K562 (cell line): ENCODE results near the gene PRKCE. TPM values are rescaled to one million over a fixed set of nuclear protein-coding genes. Genes with fewer than 3 reads are reported as not detected.

Experiments used
- ATAC-seq: fragments of 200-7000 bp; cut with Tn5 transposase; 3 replicates; pipeline ENCODE4 v1.9.1; 2020; ENCODE audit warnings: moderate library complexity
- BruUV-seq: library from RNA; stranded (reverse); fragments of 400-500 nt; replicated peaks from 2 replicates; lab custom pipeline; 2021; lab: Mats Ljungman, UMichigan
- CTCF ChIA-PET: fragments of 300-600 bp; formaldehyde crosslinking; extraction: SDS; loops from one replicate; lab custom pipeline; 2021; ENCODE audit warnings: low intra/inter-chr PET ratio; lab: Yijun Ruan, JAX
- POLR2A ChIA-PET: fragments of 300-600, 350-650 bp; sonication (Branson Sonifier 250); formaldehyde crosslinking; extraction: SDS; loops from one replicate; lab custom pipeline; 2021; ENCODE audit warnings: antibody characterized with exemption, inconsistent platforms; lab: Yijun Ruan, JAX
- DNase-seq, 4 experiments: peaks; one replicate each; pipeline versions ENCODE4 v3.0.0 to v3.0.0-alpha.2; 2011 to 2018; ENCODE audit warnings: low spot score in 3 of 4, mixed read lengths in 3 of 4; ENCODE audit errors: extremely low read depth in 1 of 4
- FAIRE-seq: peaks from 2 replicates; lab custom pipeline; 2011; peaks lifted over from hg19 to GRCh38; lab: Jason Lieb, UNC
- H2AFZ ChIP-seq: 2 replicates; pipeline ENCODE4 v1.6.0; 2011; ENCODE audit warnings: low read depth, low read length, control low read depth, inconsistent platforms
- H3K27ac ChIP-seq: fragments of 200-600 bp; 3 replicates; pipeline ENCODE4 v1.8.0; 2011; ENCODE audit warnings: low read depth, mild to moderate bottlenecking, control low read depth, inconsistent platforms, low read length, moderate library complexity, mixed read lengths; ENCODE audit errors: extremely low read depth
- H3K27me3 ChIP-seq, 2 experiments: fragments of 300-600 bp in 1 of 2; 2 replicates in 1 of 2; 3 replicates in 1 of 2; pipeline versions ENCODE4 v1.6.0 to v1.8.0; 2011; ENCODE audit warnings: inconsistent platforms in 2 of 2, low read length in 2 of 2, mild to moderate bottlenecking in 1 of 2, mixed read lengths in 1 of 2, moderate library complexity in 1 of 2; ENCODE audit not compliant: control insufficient read depth in 2 of 2, insufficient read depth in 2 of 2
- H3K36me3 ChIP-seq: fragments of 300-600 bp; 3 replicates; pipeline ENCODE4 v1.8.0; 2011; ENCODE audit warnings: mild to moderate bottlenecking, low read length, inconsistent platforms; ENCODE audit not compliant: control insufficient read depth, insufficient read depth
- H3K4me1 ChIP-seq, 2 experiments: fragments of 200-600 bp in 1 of 2; replicated peaks in 1 of 2; 2 replicates in 1 of 2; 3 replicates in 1 of 2; pipeline versions ENCODE4 v1.5.1 to v1.8.0; 2011; ENCODE audit warnings: inconsistent platforms in 2 of 2, low read length in 2 of 2, mild to moderate bottlenecking in 1 of 2, mixed read lengths in 1 of 2, moderate library complexity in 1 of 2; ENCODE audit not compliant: control insufficient read depth in 2 of 2, insufficient read depth in 2 of 2
- H3K4me2 ChIP-seq: 2 replicates; pipeline ENCODE4 v1.6.1; 2011; ENCODE audit warnings: low read length, control low read depth, inconsistent platforms, mixed read lengths; ENCODE audit not compliant: insufficient read depth
- H3K4me3 ChIP-seq: fragments of 200-600 bp; sonication (generic), shearing (Covaris generic); 2 replicates; pipeline ENCODE4 v1.5.1; 2016; ENCODE audit warnings: control low read depth, inconsistent platforms
- H3K79me2 ChIP-seq: fragments of 200-600 bp; 3 replicates; pipeline ENCODE4 v1.8.0; 2011; ENCODE audit warnings: low read length, inconsistent platforms; ENCODE audit not compliant: control insufficient read depth, insufficient read depth
- H3K9ac ChIP-seq, 2 experiments: 2 replicates each; pipeline versions ENCODE4 v1.6.0 to v1.6.1; 2011; ENCODE audit warnings: low read depth in 2 of 2, low read length in 2 of 2, control low read depth in 1 of 2, inconsistent platforms in 1 of 2, mild to moderate bottlenecking in 1 of 2, mixed read lengths in 1 of 2; ENCODE audit not compliant: insufficient read depth in 1 of 2
- H3K9me1 ChIP-seq: one replicate; pipeline ENCODE4 v1.6.0; 2011; ENCODE audit warnings: inconsistent platforms, mild to moderate bottlenecking, low read length, moderate library complexity; ENCODE audit not compliant: control insufficient read depth, insufficient read depth
- H3K9me3 ChIP-seq: replicated peaks from 2 replicates; pipeline ENCODE4 v1.5.1; 2011; ENCODE audit warnings: low read depth, low read length, inconsistent platforms; ENCODE audit not compliant: control insufficient read depth, insufficient read depth
- H4K20me1 ChIP-seq: replicated peaks from 2 replicates; pipeline ENCODE4 v1.6.1; 2011; ENCODE audit warnings: low read length, inconsistent platforms, mixed read lengths; ENCODE audit not compliant: control insufficient read depth, insufficient read depth
- CEBPB ChIP-seq: fragments of 450-650 bp; IDR thresholded peaks from 2 replicates; pipeline ENCODE4 v1.6.1; 2016; ENCODE audit warnings: missing genetic modification characterization, missing compliant biosample characterization
- ILF3 ChIP-seq: fragments of 450-650 bp; IDR thresholded peaks from 2 replicates; pipeline ENCODE4 v1.6.1; 2018; ENCODE audit warnings: antibody characterized with exemption, mild to moderate bottlenecking, moderate library complexity, borderline replicate concordance
- IRF2 ChIP-seq: sonication (generic); formaldehyde crosslinking; IDR thresholded peaks from 2 replicates; pipeline ENCODE4 v1.8.1; 2022; ENCODE audit warnings: mild to moderate bottlenecking, missing genetic modification reagents
- MGA ChIP-seq: fragments of 450-650 bp; IDR thresholded peaks from 2 replicates; pipeline ENCODE4 v1.6.1; 2016; ENCODE audit warnings: mild to moderate bottlenecking, moderate library complexity
- RBM15 ChIP-seq: fragments of 200-400 bp; formaldehyde crosslinking; IDR thresholded peaks from 2 replicates; pipeline ENCODE4 v1.6.1; 2018; ENCODE audit warnings: mild to moderate bottlenecking, low read length, moderate library complexity; ENCODE audit not compliant: insufficient read depth
- SETDB1 ChIP-seq: IDR thresholded peaks from one replicate; pipeline ENCODE4 v1.6.1; 2012; ENCODE audit warnings: low read length, control low read depth, inconsistent platforms
- TCF7L2 ChIP-seq: fragments of 150-350 bp; IDR thresholded peaks from 2 replicates; pipeline ENCODE4 v1.6.1; 2016; ENCODE audit warnings: low read depth, mild to moderate bottlenecking, low read length, moderate library complexity
- ZNF41 ChIP-seq: fragments of 250-450 bp; sonication (Bioruptor Pico); conservative IDR thresholded peaks from 2 replicates; pipeline ENCODE4 v1.4.0; 2020; ENCODE audit warnings: mild to moderate bottlenecking
- WGBS: fragments of 100-300 bp; shearing (Covaris generic); methylation state at CpG from one replicate; pipeline ENCODE4 v1.1.6; 2016; ENCODE audit warnings: low coverage, mixed read lengths; ENCODE audit not compliant: insufficient coverage; ENCODE audit errors: missing lambda C conversion rate; 5-methylcytosine and 5-hydroxymethylcytosine counted together
- in situ Hi-C: fragments of 300-500 bp; cut with MboI; formaldehyde crosslinking; loops from 4 replicates; pipeline ENCODE4 v1.15.0; 2018; ENCODE audit warnings: inconsistent platforms, mixed read lengths
- intact Hi-C: fragments of 100-400 bp; cut with micrococcal nuclease; formaldehyde crosslinking; loops from 2 replicates; pipeline ENCODE4 v1.14.2; 2022
- polyA plus RNA-seq, 8 experiments: library from polyadenylated mRNA; depleted of rRNA in 4 of 8; stranded (reverse) in 5 of 8; unstranded in 3 of 8; fragments of >200 nt; fragmentation: Nextera tagmentation in 2 of 8; fragmentation: Illumina TruSeq in 1 of 8; extraction: Ambion mirVana in 2 of 8; extraction: Trizol in 1 of 8; gene quantifications; 2 replicates each; pipeline versions ENCODE4 v1.2.1 to v1.2.3, GENCODE V29; 2011 to 2014; ENCODE audit warnings: inconsistent platforms in 1 of 8, missing spikeins in 1 of 8
- total RNA-seq, 7 experiments: library from RNA; depleted of rRNA in 6 of 7; stranded (reverse); fragments of >200 nt in 6 of 7; fragmentation: Illumina TruSeq in 2 of 7; extraction: Trizol in 2 of 7; gene quantifications; 2 replicates each; pipeline versions ENCODE4 v1.2.1 to v1.2.3, GENCODE V29; 2011 to 2021; ENCODE audit warnings: low replicate concordance in 1 of 7
- TF ChIP-seq, protein P1 (sequence below): IDR thresholded peaks from 2 replicates; pipeline ENCODE4 v1.6.1; 2011; ENCODE audit not compliant: insufficient read length; ENCODE audit errors: extremely low read depth

Gene PRKCE
- total and polyA plus RNA-seq, 9 of the 15 experiments (the other 6 are each of a cell fraction or from before 2014, with no cell fraction given) = 0.06 to 1.0 (median 0.22) TPM; not detected in 1

DNA sequence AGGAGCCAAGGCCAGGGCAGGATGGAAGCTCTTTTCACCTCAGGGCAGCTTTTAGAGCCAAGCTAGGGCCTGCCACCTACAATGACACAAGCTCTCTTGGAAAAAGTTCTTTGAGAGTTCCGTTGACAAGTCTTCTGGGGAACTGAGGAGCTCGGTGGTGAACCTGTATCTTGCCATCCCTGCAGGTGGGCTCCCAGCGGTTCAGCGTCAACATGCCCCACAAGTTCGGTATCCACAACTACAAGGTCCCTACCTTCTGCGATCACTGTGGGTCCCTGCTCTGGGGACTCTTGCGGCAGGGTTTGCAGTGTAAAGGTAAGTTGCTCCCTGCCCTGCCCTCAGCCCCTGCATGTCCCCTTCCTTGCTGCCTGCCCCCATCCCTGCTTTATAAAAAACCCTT lies 332.9 kb downstream of the PRKCE start (continued):
- TF ChIP-seq, protein P1, sequence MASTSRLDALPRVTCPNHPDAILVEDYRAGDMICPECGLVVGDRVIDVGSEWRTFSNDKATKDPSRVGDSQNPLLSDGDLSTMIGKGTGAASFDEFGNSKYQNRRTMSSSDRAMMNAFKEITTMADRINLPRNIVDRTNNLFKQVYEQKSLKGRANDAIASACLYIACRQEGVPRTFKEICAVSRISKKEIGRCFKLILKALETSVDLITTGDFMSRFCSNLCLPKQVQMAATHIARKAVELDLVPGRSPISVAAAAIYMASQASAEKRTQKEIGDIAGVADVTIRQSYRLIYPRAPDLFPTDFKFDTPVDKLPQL = no peak
- TF ChIP-seq SETDB1 (no peak), IRF2 (no peak), RBM15 (no peak)

DNA sequence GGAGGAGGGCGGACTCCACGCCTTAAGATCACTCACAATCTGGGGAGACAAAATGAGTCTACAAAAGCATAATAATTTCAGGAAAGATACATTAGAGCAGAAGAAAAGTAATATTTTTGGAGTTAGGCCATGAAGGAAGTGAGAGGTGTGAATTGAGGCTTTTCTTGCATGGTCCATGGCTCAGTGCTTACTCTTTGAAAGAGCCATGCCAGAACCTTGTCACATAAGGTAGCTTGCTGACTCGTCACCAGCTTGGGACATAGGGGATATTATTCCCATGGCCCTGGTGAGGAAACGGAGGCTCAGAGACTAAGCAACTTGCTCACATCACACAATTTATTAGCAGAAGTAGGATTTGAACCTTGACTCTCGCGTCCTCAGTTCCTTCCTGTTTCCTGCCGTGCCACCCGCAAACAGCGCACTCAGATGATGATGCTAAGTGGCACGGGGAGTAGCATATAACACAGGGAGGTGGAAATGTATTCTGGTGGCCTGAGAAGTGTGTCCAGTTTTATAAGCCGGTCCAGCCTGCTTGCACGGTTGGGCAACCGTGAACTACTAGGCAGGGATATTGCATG lies 333.5 kb downstream of the PRKCE start:
- Histone ChIP-seq H3K27ac (no peak overlapping the region), H2AFZ (no peak overlapping the region), H3K9ac (no peak overlapping the region), H3K9me1 (no peaks in the 10 kb centered on the region), H3K4me1 (no peaks in the 10 kb centered on the region), H3K79me2 (no peaks in the 10 kb centered on the region), H3K27me3 (peaks cover 16 to 73% of the 10 kb centered on the region in 2 experiments), H3K36me3 (no peaks in the 10 kb centered on the region), H4K20me1 (no peaks in the 10 kb centered on the region; the same call in 1 of the 2 replicates), H3K9me3 (no peaks in the 10 kb centered on the region), H3K4me2 (no peak overlapping the region), H3K4me3 (no peak overlapping the region)
- no TSS peak for BruUV-seq
- FAIRE-seq (no peak), DNase-seq (no peak), ATAC-seq (no peak)
- ChIA-PET CTCF (no interaction called here), POLR2A (interaction anchor here (0.6 kb wide), 1 partner anchor 188 kb away, joined by 3 read pairs; no protein-coding TSS in a partner anchor)
- WGBS = 2% methylated on average over 13 of the region's 13 CpGs
- in situ Hi-C loops (loop anchor here (5.0 to 25.0 kb wide), 2 partner anchors 667 to 1327 kb away; no protein-coding TSS in a partner anchor), intact Hi-C loops (no loop called here)
- TF ChIP-seq ZNF41 (no peak), TCF7L2 (no peak), MGA (no peak), ILF3 (no peak), CEBPB (tag) (no peak)
